DND-41 (cell line): ENCODE results near the gene DDX5.

Experiments
- ATAC-seq: fragments of 200-7000 bp; cut with Tn5 transposase; 3 replicates; pipeline ENCODE4 v1.9.1; 2021; ENCODE audit warnings: low read depth; ENCODE audit not compliant: insufficient read depth
- DNase-seq: peaks from one replicate; pipeline ENCODE4 v3.0.0-alpha.2; 2020
- H2AFZ ChIP-seq: 2 replicates; pipeline ENCODE4 v1.6.0; 2012; ENCODE audit warnings: low read depth, low read length
- H3K27ac ChIP-seq: 2 replicates; pipeline ENCODE4 v1.5.1; 2012; ENCODE audit warnings: low read length, inconsistent platforms
- H3K27me3 ChIP-seq: fragments of 200-600 bp; sonication (generic); 2 replicates; pipeline ENCODE4 v1.6.0; 2012; ENCODE audit warnings: low read length, mild to moderate bottlenecking, inconsistent platforms; ENCODE audit not compliant: insufficient read depth, poor library complexity
- H3K36me3 ChIP-seq: 2 replicates; pipeline ENCODE4 v1.5.1; 2012; ENCODE audit warnings: low read length, inconsistent platforms; ENCODE audit not compliant: insufficient read depth
- H3K4me1 ChIP-seq: 2 replicates; pipeline ENCODE4 v1.5.1; 2012; ENCODE audit warnings: mild to moderate bottlenecking, low read length; ENCODE audit not compliant: insufficient read depth
- H3K4me2 ChIP-seq: 2 replicates; pipeline ENCODE4 v1.6.0; 2012; ENCODE audit warnings: mild to moderate bottlenecking, moderate library complexity, low read length, inconsistent platforms; ENCODE audit not compliant: insufficient read depth
- H3K4me3 ChIP-seq, 2 experiments: fragments of 200-600 bp in 1 of 2; shearing (Covaris generic) in 1 of 2; 2 replicates each; pipeline ENCODE4 v1.5.1; 2012 to 2016; ENCODE audit warnings: inconsistent platforms in 2 of 2, low read length in 2 of 2, mild to moderate bottlenecking in 2 of 2, low read depth in 1 of 2, moderate library complexity in 1 of 2
- H3K79me2 ChIP-seq: 2 replicates; pipeline ENCODE4 v1.6.0; 2012; ENCODE audit warnings: low read length, inconsistent platforms; ENCODE audit not compliant: insufficient read depth
- H3K9ac ChIP-seq: 2 replicates; pipeline ENCODE4 v1.6.0; 2012; ENCODE audit warnings: low read depth, mild to moderate bottlenecking, inconsistent platforms, low read length, moderate library complexity
- H3K9me3 ChIP-seq: 2 replicates; pipeline ENCODE4 v1.5.1; 2012; ENCODE audit warnings: low read length, moderate library complexity, mild to moderate bottlenecking, inconsistent platforms; ENCODE audit not compliant: insufficient read depth, severe bottlenecking
- H4K20me1 ChIP-seq: 2 replicates; pipeline ENCODE4 v1.6.0; 2012; ENCODE audit warnings: low read length; ENCODE audit not compliant: insufficient read depth
- EZH2 ChIP-seq: IDR thresholded peaks from 3 replicates; pipeline ENCODE4 v1.6.1; 2012; ENCODE audit warnings: borderline replicate concordance, low read depth, mild to moderate bottlenecking, moderate library complexity, low read length, inconsistent platforms; ENCODE audit not compliant: severe bottlenecking
- TF ChIP-seq, protein P1 (sequence below): IDR thresholded peaks from 2 replicates; pipeline ENCODE4 v1.5.1; 2012; ENCODE audit warnings: borderline replicate concordance, low read length, moderate library complexity, mild to moderate bottlenecking; ENCODE audit not compliant: poor library complexity, severe bottlenecking; ENCODE audit errors: extremely low read depth

Gene DDX5

DNA sequence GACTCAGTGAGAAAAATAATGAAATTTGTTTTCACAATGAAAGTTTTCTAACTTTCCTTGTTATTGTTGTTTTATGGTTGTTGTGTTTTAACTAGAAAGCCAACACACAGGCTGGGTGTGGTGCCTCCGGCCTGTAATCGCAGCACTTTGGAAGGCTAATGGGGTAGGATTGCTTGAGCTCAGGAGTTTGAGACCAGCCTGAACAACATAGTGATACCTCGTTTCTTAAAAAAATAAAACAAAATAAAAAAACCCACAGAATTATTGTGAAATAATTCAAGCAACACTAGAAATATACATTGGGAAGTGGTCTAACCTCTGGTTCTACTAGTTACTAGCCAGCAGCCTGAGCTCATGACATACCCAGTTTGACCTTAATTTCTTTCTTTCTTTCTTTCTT, 56.5 kb downstream of the DDX5 start:
- Histone ChIP-seq H3K27ac (no peak overlapping the region), H3K79me2 (no peaks in the 10 kb centered on the region), H3K4me3 (no peak overlapping the region), H3K36me3 (no peaks in the 10 kb centered on the region), H3K27me3 (no peaks in the 10 kb centered on the region), H3K4me1 (no peaks in the 10 kb centered on the region), H3K9ac (no peak overlapping the region), H2AFZ (no peak overlapping the region), H3K9me3 (no peaks in the 10 kb centered on the region), H4K20me1 (no peaks in the 10 kb centered on the region), H3K4me2 (no peak overlapping the region)
- no peak for ATAC-seq
- TF ChIP-seq, protein P1, sequence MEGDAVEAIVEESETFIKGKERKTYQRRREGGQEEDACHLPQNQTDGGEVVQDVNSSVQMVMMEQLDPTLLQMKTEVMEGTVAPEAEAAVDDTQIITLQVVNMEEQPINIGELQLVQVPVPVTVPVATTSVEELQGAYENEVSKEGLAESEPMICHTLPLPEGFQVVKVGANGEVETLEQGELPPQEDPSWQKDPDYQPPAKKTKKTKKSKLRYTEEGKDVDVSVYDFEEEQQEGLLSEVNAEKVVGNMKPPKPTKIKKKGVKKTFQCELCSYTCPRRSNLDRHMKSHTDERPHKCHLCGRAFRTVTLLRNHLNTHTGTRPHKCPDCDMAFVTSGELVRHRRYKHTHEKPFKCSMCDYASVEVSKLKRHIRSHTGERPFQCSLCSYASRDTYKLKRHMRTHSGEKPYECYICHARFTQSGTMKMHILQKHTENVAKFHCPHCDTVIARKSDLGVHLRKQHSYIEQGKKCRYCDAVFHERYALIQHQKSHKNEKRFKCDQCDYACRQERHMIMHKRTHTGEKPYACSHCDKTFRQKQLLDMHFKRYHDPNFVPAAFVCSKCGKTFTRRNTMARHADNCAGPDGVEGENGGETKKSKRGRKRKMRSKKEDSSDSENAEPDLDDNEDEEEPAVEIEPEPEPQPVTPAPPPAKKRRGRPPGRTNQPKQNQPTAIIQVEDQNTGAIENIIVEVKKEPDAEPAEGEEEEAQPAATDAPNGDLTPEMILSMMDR: no peak
- no peak for TF ChIP-seq EZH2
- DNase-seq: no peak

DNA sequence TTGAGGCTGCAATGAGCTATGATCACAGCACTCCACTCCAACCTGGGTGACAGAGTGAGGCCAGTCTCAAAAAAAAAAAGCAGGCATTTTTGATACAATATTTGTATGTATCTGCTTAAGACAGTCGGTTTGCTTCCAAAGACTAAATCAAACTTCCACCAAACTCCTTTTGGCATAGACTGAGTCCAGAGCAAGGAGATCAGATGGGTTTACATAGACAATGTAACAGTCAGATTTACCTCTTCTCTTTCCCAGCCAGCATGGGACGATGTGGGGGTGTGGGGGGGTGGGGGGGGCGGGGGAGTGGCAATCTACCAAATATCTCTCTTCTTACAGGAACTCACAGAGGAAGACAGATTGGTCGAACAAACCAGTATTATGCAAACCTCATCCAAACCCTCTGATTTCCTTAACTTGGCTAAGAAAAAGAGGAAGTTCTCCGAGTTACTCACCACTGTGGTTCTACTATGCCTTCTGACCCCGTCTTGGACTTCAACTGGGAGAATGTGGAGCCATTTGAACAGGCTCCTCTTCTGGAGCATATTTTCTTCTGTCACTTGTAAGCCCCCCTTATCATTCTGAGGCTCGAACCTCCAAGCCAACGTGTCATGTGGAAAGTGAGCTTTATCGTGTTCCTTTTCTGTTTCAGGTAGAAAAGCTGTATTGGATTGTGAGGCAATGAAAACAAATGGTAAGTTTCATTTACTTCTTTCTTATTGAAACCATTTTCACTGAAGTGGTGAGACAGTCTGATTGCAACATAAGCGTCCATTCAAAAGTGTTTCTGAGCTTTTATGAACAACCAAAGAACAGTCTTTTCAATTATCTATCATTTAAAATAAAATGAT, 57.2 kb downstream of the DDX5 start, which contains the start of gene MILR1:
TSS of gene MILR1 (plus strand) at position 451 of the 848 bp plus-strand sequence. CDS start at position 505, 54 bp downstream.
- Histone ChIP-seq H3K36me3 (no peaks in the 10 kb centered on the region), H3K79me2 (no peaks in the 10 kb centered on the region), H3K27ac (no peak within 1 kb of the TSS), H3K9ac (no peak within 1 kb of the TSS), H3K4me1 (no peaks in the 10 kb centered on the region), H3K4me3 (no peak within 1 kb of the TSS), H3K4me2 (no peak within 1 kb of the TSS), H3K9me3 (no peaks in the 10 kb centered on the region), H3K27me3 (no peaks in the 10 kb centered on the region), H2AFZ (0 out of 2 replicates have a peak within 1 kb of the TSS, but pooled peaks have one; percentile 17), H4K20me1 (no peaks in the 10 kb centered on the region)
- no peak for ATAC-seq
- DNase-seq: no peak
- no peak for TF ChIP-seq EZH2
- TF ChIP-seq, protein P1: no peak
